ENCODE results near the gene MVP. TPM values are rescaled to one million over a fixed set of nuclear protein-coding genes. Genes with fewer than 3 reads are reported as not detected.
"Not testable (repeated sequence)": the region's sequence is repeated elsewhere in the genome, so short reads cannot be mapped to it uniquely, and the experiment has no call there.

MVP gene
- total RNA-seq, 5 donors from 2014 or later (not counting 1 experiment from before 2014, with no cell fraction given) = 140 to 173 (median 158) TPM

DNA sequence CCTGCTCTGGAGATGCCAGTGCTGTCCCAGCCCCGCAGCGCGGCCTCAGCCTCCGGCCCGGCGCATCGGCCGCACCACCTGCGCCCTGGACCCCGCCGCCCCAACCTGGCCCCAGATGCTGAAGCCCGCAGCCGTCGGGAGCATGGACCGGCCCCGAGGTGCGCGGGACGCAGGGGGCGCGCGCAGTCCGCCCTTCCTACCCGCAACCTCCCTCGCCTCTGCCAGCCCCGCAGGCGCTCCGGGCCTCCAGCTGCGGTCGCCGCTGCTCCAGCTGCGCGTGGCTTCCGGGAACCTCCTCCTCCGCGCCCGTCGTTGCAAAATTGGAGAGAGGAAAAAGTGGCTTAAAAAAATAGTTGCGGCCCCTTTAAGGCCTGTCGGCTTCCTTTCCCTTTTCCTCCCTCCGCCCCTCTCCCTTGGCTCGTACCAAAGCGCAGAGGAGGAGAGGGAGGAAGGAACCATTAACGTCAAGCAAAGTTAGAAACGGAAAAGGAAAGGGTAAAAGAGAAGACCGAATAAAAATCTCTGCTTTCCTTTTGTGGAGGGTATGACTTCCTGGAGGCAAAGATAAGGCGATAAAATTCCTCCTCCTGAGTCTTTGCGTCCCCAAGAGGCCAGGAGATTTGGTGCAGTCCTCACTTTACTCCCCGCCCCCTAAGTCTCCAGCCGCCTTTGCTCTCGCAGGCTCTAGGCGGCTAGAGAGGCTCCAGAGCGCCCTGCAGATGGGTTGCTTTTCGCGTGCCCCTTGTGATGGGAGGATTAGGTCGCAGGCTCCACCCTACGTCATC is 42.8 kb downstream of the MVP start, which contains the start of gene CDIPT:
CDIPT (minus strand) TSS at position 343 of the 785 bp plus-strand sequence. CDS start 369 bp downstream, outside the sequence.
- Mint-ChIP-seq H3K27ac (peak within 1 kb of the TSS; percentile 99 to 100), H3K36me3 (peaks cover 22% of the 10 kb centered on the region), H3K9me3 (no peaks in the 10 kb centered on the region), H3K27me3 (no peaks in the 10 kb centered on the region), H3K4me1 (peaks cover 20 to 33% (median 23%) of the 10 kb centered on the region in 3 donors), H3K4me3 (peak within 1 kb of the TSS; percentile 91 to 94 (median 94))
- H3K4me1 ChIP-seq (ENCODE audit: control insufficient read depth in 1 of 2, extremely low read depth in 1 of 2, insufficient read depth in 2 of 2, low read length in 2 of 2) = peaks cover 5 to 31% of the 10 kb centered on the region in 2 experiments
- ATAC-seq (replicated peaks in 1 of 4) (peak; percentile 97 to 98 (median 98)), DNase-seq (peak; percentile 85 to 97 (median 92))
- H3K27ac ChIP-seq (ENCODE audit: low read length) = peak within 1 kb of the TSS; percentile 99
- H3K36me3 ChIP-seq (ENCODE audit: control insufficient read depth in 2 of 2, extremely low read depth in 1 of 2, insufficient read depth in 1 of 2, low read length in 1 of 2) = peaks cover 15 to 31% of the 10 kb centered on the region in 2 donors
- CTCF ChIA-PET = interaction anchor here in 1 of 2 donors (0.5 to 1.6 kb wide), 2 partner anchors 15 to 1041 kb away, joined by 3 to 4 read pairs; partner anchors contain the start of gene ATXN2L
- POLR2A ChIA-PET = interaction anchor here in 1 of 2 donors (0.8 kb wide), 1 partner anchor 58 kb away, joined by 4 read pairs; no protein-coding TSS in a partner anchor
- H3K27me3 ChIP-seq (replicated peaks in 1 of 2; ENCODE audit: control insufficient read depth in 2 of 2, extremely low read depth in 1 of 2, insufficient read depth in 2 of 2, low read length in 1 of 2) = peaks cover 0 to 4% of the 10 kb centered on the region in 2 experiments
- peak within 1 kb of the TSS; percentile 82 to 83 for H3K4me3 ChIP-seq (ENCODE audit: control insufficient read depth in 1 of 2, extremely low read depth in 1 of 2, low read length in 1 of 2)
- H3K9me3 ChIP-seq = no peaks in the 10 kb centered on the region
- WGBS (ENCODE audit: insufficient coverage) = 0% methylated on average over 26 of the region's 57 CpGs

DNA sequence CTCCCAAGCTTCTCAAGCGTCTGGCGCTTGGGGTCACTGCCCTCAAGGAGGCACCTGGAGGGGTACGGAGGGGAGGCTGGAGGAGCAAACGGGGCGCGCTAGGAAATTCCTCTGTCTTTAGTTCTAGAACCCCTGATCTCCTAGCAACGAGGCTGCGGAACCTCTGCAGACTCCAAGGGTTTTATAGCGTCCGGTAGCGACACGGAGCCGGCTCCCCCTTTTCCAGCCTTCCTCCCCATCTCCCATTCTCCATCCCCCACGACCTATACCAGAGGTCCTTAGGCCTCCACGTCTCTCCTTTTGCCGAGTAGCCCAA is 43.4 kb downstream of the MVP start:
- Mint-ChIP-seq H3K27me3 (no peaks in the 10 kb centered on the region), H3K4me1 (peaks cover 20 to 33% (median 21%) of the 10 kb centered on the region in 3 donors), H3K27ac (peak overlapping the region; percentile 99 to 100), H3K36me3 (peaks cover 18% of the 10 kb centered on the region), H3K4me3 (peak overlapping the region in 2 of 3 donors; percentile 91 to 94), H3K9me3 (no peaks in the 10 kb centered on the region)
- Histone ChIP-seq H3K27me3 (replicated peaks in 1 of 2; ENCODE audit: control insufficient read depth in 2 of 2, extremely low read depth in 1 of 2, insufficient read depth in 2 of 2, low read length in 1 of 2) (peaks cover 0 to 4% of the 10 kb centered on the region in 2 experiments), H3K27ac (ENCODE audit: low read length) (peak overlapping the region; percentile 99), H3K4me3 (ENCODE audit: control insufficient read depth in 1 of 2, extremely low read depth in 1 of 2, low read length in 1 of 2) (peak overlapping the region in 1 of 2 donors; percentile 2), H3K36me3 (ENCODE audit: control insufficient read depth in 2 of 2, extremely low read depth in 1 of 2, insufficient read depth in 1 of 2, low read length in 1 of 2) (peaks cover 12 to 26% of the 10 kb centered on the region in 2 donors), H3K4me1 (ENCODE audit: control insufficient read depth in 1 of 2, extremely low read depth in 1 of 2, insufficient read depth in 2 of 2, low read length in 2 of 2) (peaks cover 5 to 31% of the 10 kb centered on the region in 2 experiments), H3K9me3 (no peaks in the 10 kb centered on the region)
- ATAC-seq (replicated peaks in 1 of 4) = no peak
- WGBS (ENCODE audit: insufficient coverage) = no CpG with 5 or more reads among the region's 16 CpGs
- DNase-seq = no peak
- POLR2A ChIA-PET = no interaction called here
- CTCF ChIA-PET = interaction anchor here in 1 of 2 donors (0.5 to 1.6 kb wide), 2 partner anchors 15 to 1041 kb away, joined by 3 to 4 read pairs; partner anchors contain the start of gene ATXN2L

DNA sequence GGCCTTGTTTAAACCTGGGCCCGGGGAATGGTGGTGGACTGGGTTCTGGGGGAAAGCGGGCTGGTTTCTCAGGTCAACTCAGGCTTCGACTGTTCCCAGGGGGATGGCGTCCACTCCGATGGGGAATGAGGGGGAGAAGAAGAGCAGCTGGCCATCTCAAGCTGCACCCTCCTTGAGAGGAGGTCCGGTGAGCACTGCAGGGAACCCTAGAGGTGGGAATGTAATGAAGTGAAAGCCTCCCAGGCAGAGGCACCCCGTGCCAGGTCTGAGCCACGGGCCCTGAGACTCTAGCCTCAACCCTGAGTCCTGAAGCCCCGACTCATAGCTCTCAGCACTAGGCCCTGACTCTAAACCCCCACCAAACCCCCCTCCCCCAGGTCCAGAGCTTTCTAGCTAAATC is 43.9 kb downstream of the MVP start:
- Mint-ChIP-seq H3K36me3 (peaks cover 13% of the 10 kb centered on the region), H3K27ac (no peak overlapping the region), H3K4me1 (peaks cover 20 to 33% (median 21%) of the 10 kb centered on the region in 3 donors), H3K9me3 (no peaks in the 10 kb centered on the region), H3K27me3 (no peaks in the 10 kb centered on the region), H3K4me3 (peak overlapping the region in 1 of 3 donors; percentile 17)
- ChIA-PET POLR2A (no interaction called here), CTCF (interaction anchor here in 1 of 2 donors (1.6 kb wide), 1 partner anchor 16 kb away, joined by 4 read pairs; no protein-coding TSS in a partner anchor)
- H3K36me3 ChIP-seq (ENCODE audit: control insufficient read depth in 2 of 2, extremely low read depth in 1 of 2, insufficient read depth in 1 of 2, low read length in 1 of 2) = peaks cover 6 to 20% of the 10 kb centered on the region in 2 donors
- H3K27ac ChIP-seq (ENCODE audit: low read length) = no peak overlapping the region
- DNase-seq (no peak), ATAC-seq (replicated peaks in 1 of 4) (no peak)
- 72% methylated on average over 8 of the region's 9 CpGs for WGBS (ENCODE audit: insufficient coverage)
- peaks cover 5 to 31% of the 10 kb centered on the region in 2 experiments for H3K4me1 ChIP-seq (ENCODE audit: control insufficient read depth in 1 of 2, extremely low read depth in 1 of 2, insufficient read depth in 2 of 2, low read length in 2 of 2)
- H3K27me3 ChIP-seq (replicated peaks in 1 of 2; ENCODE audit: control insufficient read depth in 2 of 2, extremely low read depth in 1 of 2, insufficient read depth in 2 of 2, low read length in 1 of 2) = peaks cover 0 to 4% of the 10 kb centered on the region in 2 experiments
- no peaks in the 10 kb centered on the region for H3K9me3 ChIP-seq
- no peak overlapping the region for H3K4me3 ChIP-seq (ENCODE audit: control insufficient read depth in 1 of 2, extremely low read depth in 1 of 2, low read length in 1 of 2)

DNA sequence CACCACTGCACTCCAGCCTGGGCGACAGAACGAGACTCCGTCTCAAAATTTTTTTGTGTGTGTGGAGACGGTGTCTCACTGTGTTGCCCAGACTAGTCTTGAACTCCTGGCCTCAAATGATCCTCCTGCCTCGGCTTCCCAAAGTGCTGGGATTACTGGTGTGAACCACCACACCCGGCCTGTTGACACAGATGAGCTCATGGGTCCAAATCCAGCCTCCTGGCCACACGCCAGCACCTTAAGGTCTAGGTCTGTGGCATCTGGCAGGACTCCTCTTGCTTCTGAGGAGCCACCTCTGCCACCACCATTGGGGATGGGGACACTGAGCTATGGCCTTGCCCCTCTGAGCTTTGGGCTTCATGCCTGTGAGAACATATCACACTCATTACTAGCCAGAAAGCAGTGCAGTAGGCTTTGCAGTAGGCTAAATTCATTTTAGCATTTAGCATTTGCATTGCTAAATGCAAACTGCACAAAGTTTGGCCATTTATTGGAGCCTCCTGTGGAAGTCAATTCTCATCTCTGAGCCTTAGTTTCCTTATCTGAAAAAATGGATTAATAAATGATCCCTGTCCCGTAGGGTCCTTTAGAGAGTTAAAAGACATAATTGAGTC is 48.2 kb downstream of the MVP start:
- Histone ChIP-seq H3K36me3 (ENCODE audit: control insufficient read depth in 2 of 2, extremely low read depth in 1 of 2, insufficient read depth in 1 of 2, low read length in 1 of 2) (no peaks in the 10 kb centered on the region), H3K27ac (ENCODE audit: low read length) (no peak overlapping the region), H3K27me3 (replicated peaks in 1 of 2; ENCODE audit: control insufficient read depth in 2 of 2, extremely low read depth in 1 of 2, insufficient read depth in 2 of 2, low read length in 1 of 2) (peaks cover 0 to 7% of the 10 kb centered on the region in 2 experiments), H3K4me1 (ENCODE audit: control insufficient read depth in 1 of 2, extremely low read depth in 1 of 2, insufficient read depth in 2 of 2, low read length in 2 of 2) (peaks cover 0 to 4% of the 10 kb centered on the region in 2 experiments), H3K9me3 (no peaks in the 10 kb centered on the region), H3K4me3 (ENCODE audit: control insufficient read depth in 1 of 2, extremely low read depth in 1 of 2, low read length in 1 of 2) (no peak overlapping the region)
- H3K4me1 Mint-ChIP-seq = peaks cover 0 to 3% (median under 1%) of the 10 kb centered on the region in 3 donors
- H3K27me3 Mint-ChIP-seq = no peaks in the 10 kb centered on the region
- 85% methylated on average over 8 of the region's 8 CpGs for WGBS (ENCODE audit: insufficient coverage)
- H3K9me3 Mint-ChIP-seq = no peaks in the 10 kb centered on the region
- ChIA-PET POLR2A (no interaction called here), CTCF (no interaction called here)
- no peak overlapping the region for H3K4me3 Mint-ChIP-seq
- ATAC-seq (replicated peaks in 1 of 4) = no peak
- no peaks in the 10 kb centered on the region for H3K36me3 Mint-ChIP-seq
- no peak overlapping the region for H3K27ac Mint-ChIP-seq
- no peak for DNase-seq

DNA sequence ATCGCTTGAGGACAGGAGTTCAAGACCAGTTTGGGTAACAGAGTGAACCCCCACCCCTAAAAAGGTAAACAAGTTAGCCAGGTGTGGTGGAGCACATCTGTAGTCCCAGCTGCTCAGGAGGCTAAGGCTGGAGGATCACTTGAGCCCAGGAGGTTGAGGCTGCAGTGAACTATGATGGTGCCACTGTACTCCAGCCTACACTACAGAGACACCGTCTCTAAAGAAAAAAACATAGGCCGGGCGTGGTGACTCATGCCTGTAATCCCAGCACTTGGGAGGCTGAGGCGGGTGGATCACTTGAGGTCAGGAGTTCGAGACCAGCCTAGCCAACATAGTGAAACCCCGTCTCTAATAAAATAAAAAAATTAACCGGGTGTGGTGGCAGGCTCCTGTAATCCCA is 48.8 kb downstream of the MVP start:
- H3K4me1 ChIP-seq (ENCODE audit: control insufficient read depth in 1 of 2, extremely low read depth in 1 of 2, insufficient read depth in 2 of 2, low read length in 2 of 2); H3K4me3 ChIP-seq (ENCODE audit: control insufficient read depth in 1 of 2, extremely low read depth in 1 of 2, low read length in 1 of 2); H3K4me1 Mint-ChIP-seq; H3K9me3 Mint-ChIP-seq; H3K9me3 ChIP-seq; POLR2A ChIA-PET; H3K27ac Mint-ChIP-seq; H3K27me3 ChIP-seq (replicated peaks in 1 of 2; ENCODE audit: control insufficient read depth in 2 of 2, extremely low read depth in 1 of 2, insufficient read depth in 2 of 2, low read length in 1 of 2); H3K27me3 Mint-ChIP-seq; H3K27ac ChIP-seq (ENCODE audit: low read length); CTCF ChIA-PET; H3K36me3 ChIP-seq (ENCODE audit: control insufficient read depth in 2 of 2, extremely low read depth in 1 of 2, insufficient read depth in 1 of 2, low read length in 1 of 2); H3K36me3 Mint-ChIP-seq; ATAC-seq (replicated peaks in 1 of 4); H3K4me3 Mint-ChIP-seq; DNase-seq: not testable (repeated sequence)
- WGBS (ENCODE audit: insufficient coverage) = 92% methylated on average over 2 of the region's 8 CpGs

DNA sequence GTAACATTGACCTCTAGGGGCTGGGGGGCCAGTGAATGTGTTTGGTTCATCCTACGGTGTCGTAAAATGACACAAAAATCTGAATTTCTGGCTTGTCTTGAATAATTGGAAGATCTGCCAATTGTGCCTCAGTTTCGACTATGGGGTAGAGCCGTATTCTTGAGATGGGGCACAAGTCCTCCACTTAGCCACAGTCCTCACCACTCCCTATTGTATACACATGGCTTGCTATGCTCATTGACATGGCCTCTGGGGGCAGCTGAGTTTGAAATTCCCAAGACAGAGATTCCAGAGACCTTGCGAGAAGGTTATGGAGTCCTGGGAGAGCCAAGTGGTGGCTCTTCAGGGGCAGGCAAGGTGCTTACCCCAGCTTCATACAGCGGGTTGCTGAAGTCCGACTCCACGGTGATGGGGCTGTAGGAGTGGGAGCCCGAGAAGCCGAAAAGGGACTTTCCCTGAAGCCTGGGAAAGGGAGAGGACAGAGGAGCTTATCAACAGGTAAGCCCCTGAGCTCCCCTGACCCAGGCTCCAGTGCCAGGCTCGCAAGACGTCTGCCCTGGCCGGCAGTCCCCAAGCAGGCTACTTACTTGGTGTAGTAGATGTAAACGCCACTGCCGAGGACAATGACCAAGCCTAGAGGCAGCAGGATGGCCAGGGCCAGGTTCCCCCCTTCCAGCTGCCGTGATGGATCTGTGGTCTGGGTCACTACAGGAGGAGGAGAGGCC is 51.7 kb downstream of the MVP start:
- Histone ChIP-seq H3K27me3 (replicated peaks in 1 of 2; ENCODE audit: control insufficient read depth in 2 of 2, extremely low read depth in 1 of 2, insufficient read depth in 2 of 2, low read length in 1 of 2) (peaks cover 0 to 27% of the 10 kb centered on the region in 2 experiments), H3K36me3 (ENCODE audit: control insufficient read depth in 2 of 2, extremely low read depth in 1 of 2, insufficient read depth in 1 of 2, low read length in 1 of 2) (no peaks in the 10 kb centered on the region), H3K9me3 (no peaks in the 10 kb centered on the region), H3K27ac (ENCODE audit: low read length) (no peak overlapping the region), H3K4me1 (ENCODE audit: control insufficient read depth in 1 of 2, extremely low read depth in 1 of 2, insufficient read depth in 2 of 2, low read length in 2 of 2) (peaks cover 2 to 12% of the 10 kb centered on the region in 2 experiments), H3K4me3 (ENCODE audit: control insufficient read depth in 1 of 2, extremely low read depth in 1 of 2, low read length in 1 of 2) (no peak overlapping the region)
- Mint-ChIP-seq H3K9me3 (no peaks in the 10 kb centered on the region), H3K27ac (no peak overlapping the region), H3K4me1 (peaks cover 5 to 7% (median 7%) of the 10 kb centered on the region in 3 donors), H3K27me3 (peaks cover 0 to 9% of the 10 kb centered on the region in 2 donors), H3K36me3 (no peaks in the 10 kb centered on the region), H3K4me3 (no peak overlapping the region)
- ChIA-PET CTCF (interaction anchor here in 1 of 2 donors (0.8 kb wide), 1 partner anchor 24 kb away, joined by 4 read pairs; no protein-coding TSS in a partner anchor), POLR2A (no interaction called here)
- 95% methylated on average over 9 of the region's 16 CpGs for WGBS (ENCODE audit: insufficient coverage)
- no peak for ATAC-seq (replicated peaks in 1 of 4)
- no peak for DNase-seq
